H1 (cell line): ENCODE results near the gene NARS2. TPM values are rescaled to one million over a fixed set of nuclear protein-coding genes. Genes with fewer than 3 reads are reported as not detected.

Source experiments
- CTCF ChIA-PET: fragments of 300-600 bp; sonication (Branson Sonifier 250); formaldehyde crosslinking; loops from one replicate; lab custom pipeline; 2021; ENCODE audit not compliant: partially characterized antibody; lab: Charles Lee
- POLR2A ChIA-PET: fragments of 300-600 bp; sonication (Branson Sonifier 250); formaldehyde crosslinking; loops from one replicate; lab custom pipeline; 2021; ENCODE audit warnings: inconsistent platforms; ENCODE audit not compliant: partially characterized antibody; lab: Charles Lee
- DNase-seq, 2 experiments: peaks; one replicate each; pipeline versions ENCODE4 v3.0.0 to v3.0.0-alpha.2; 2010 to 2022; ENCODE audit warnings: low spot score in 2 of 2, low read depth in 1 of 2, mixed read lengths in 1 of 2
- FAIRE-seq: peaks from 2 replicates; lab custom pipeline; 2011; peaks lifted over from hg19 to GRCh38; lab: Jason Lieb, UNC
- H2AFZ ChIP-seq: 2 replicates; pipeline ENCODE4 v1.8.1; 2012; ENCODE audit warnings: low read length, inconsistent platforms
- H2AK5ac ChIP-seq: 2 replicates; pipeline ENCODE4 v1.6.1; 2013; ENCODE audit warnings: low read depth, low read length
- H2BK120ac ChIP-seq: replicated peaks from 2 replicates; pipeline ENCODE3; 2013; ENCODE audit warnings: low read depth, low read length, inconsistent platforms
- H2BK12ac ChIP-seq: 2 replicates; pipeline ENCODE4 v1.6.1; 2013; ENCODE audit warnings: low read depth, low read length
- H2BK15ac ChIP-seq: 2 replicates; pipeline ENCODE4 v1.6.1; 2013; ENCODE audit warnings: low read length
- H2BK20ac ChIP-seq: 2 replicates; pipeline ENCODE4 v1.6.1; 2013; ENCODE audit warnings: low read length
- H2BK5ac ChIP-seq: 2 replicates; pipeline ENCODE4 v1.6.1; 2013; ENCODE audit warnings: low read depth, low read length
- H3K14ac ChIP-seq: 2 replicates; pipeline ENCODE4 v1.6.1; 2013; ENCODE audit warnings: inconsistent platforms; ENCODE audit not compliant: insufficient read length
- H3K18ac ChIP-seq: 2 replicates; pipeline ENCODE4 v1.6.1; 2013; ENCODE audit warnings: low read length; ENCODE audit errors: extremely low read depth
- H3K23ac ChIP-seq: 2 replicates; pipeline ENCODE4 v1.6.1; 2013; ENCODE audit warnings: inconsistent platforms; ENCODE audit not compliant: insufficient read length
- H3K23me2 ChIP-seq: 2 replicates; pipeline ENCODE4 v1.6.1; 2013; ENCODE audit warnings: low read depth, low read length
- H3K27ac ChIP-seq: 2 replicates; pipeline ENCODE4 v1.6.1; 2011; ENCODE audit warnings: low read depth, low read length, inconsistent platforms
- H3K27me3 ChIP-seq, 4 experiments: replicated peaks in 1 of 4; 1 replicate in 1 of 4; 2 replicates in 3 of 4; pipeline versions ENCODE4 v1.6.1 to v1.8.1; 2011 to 2013; ENCODE audit warnings: low read length in 3 of 4, mild to moderate bottlenecking in 3 of 4, inconsistent platforms in 2 of 4, mixed read lengths in 2 of 4, moderate library complexity in 1 of 4; ENCODE audit not compliant: control insufficient read depth in 3 of 4, insufficient read depth in 3 of 4; ENCODE audit errors: extremely low read depth in 1 of 4
- H3K36me3 ChIP-seq, 4 experiments: 2 replicates each; pipeline versions ENCODE4 v1.6.1 to v1.8.1; 2011 to 2013; ENCODE audit warnings: mild to moderate bottlenecking in 4 of 4, low read length in 3 of 4, moderate library complexity in 2 of 4, control low read depth in 1 of 4, inconsistent platforms in 1 of 4; ENCODE audit not compliant: insufficient read depth in 4 of 4, control insufficient read depth in 2 of 4
- H3K4ac ChIP-seq: replicated peaks from 2 replicates; pipeline ENCODE3; 2013; ENCODE audit warnings: low read length, low read depth, mixed read lengths, inconsistent platforms; ENCODE audit not compliant: insufficient read length
- H3K4me1 ChIP-seq, 4 experiments: replicated peaks in 1 of 4; 1 replicate in 1 of 4; 2 replicates in 3 of 4; pipeline versions ENCODE4 v1.6.1 to v1.8.1; 2011 to 2013; ENCODE audit warnings: low read length in 3 of 4, inconsistent platforms in 2 of 4, mixed read lengths in 1 of 4; ENCODE audit not compliant: insufficient read depth in 4 of 4, control insufficient read depth in 3 of 4
- H3K4me2 ChIP-seq, 2 experiments: 2 replicates each; pipeline versions ENCODE4 v1.6.1 to v1.8.1; 2011 to 2013; ENCODE audit warnings: low read depth in 2 of 2, low read length in 2 of 2, control low read depth in 1 of 2, inconsistent platforms in 1 of 2, mild to moderate bottlenecking in 1 of 2; ENCODE audit not compliant: insufficient read depth in 1 of 2
- H3K4me3 ChIP-seq, 4 experiments: fragments of 200-600, 300-600 bp in 1 of 4; sonication (generic), shearing (Covaris generic), sonication (Bioruptor Twin) in 1 of 4; 2 replicates each; pipeline versions ENCODE4 v1.5.1 to v1.8.1; 2011 to 2016; ENCODE audit warnings: low read length in 4 of 4, low read depth in 3 of 4, control low read depth in 2 of 4, inconsistent platforms in 2 of 4, mild to moderate bottlenecking in 2 of 4, mixed read lengths in 1 of 4, moderate library complexity in 1 of 4; ENCODE audit not compliant: insufficient read depth in 2 of 4; ENCODE audit errors: extremely low read depth in 1 of 4
- H3K56ac ChIP-seq: replicated peaks from 2 replicates; pipeline ENCODE3; 2013; ENCODE audit warnings: low read depth, mild to moderate bottlenecking, mixed read lengths, low read length, inconsistent platforms; ENCODE audit not compliant: insufficient read length
- H3K79me1 ChIP-seq: 2 replicates; pipeline ENCODE4 v1.6.1; 2013; ENCODE audit warnings: low read depth, low read length, control low read depth
- H3K79me2 ChIP-seq, 2 experiments: 2 replicates each; pipeline versions ENCODE4 v1.6.1 to v1.8.1; 2012 to 2013; ENCODE audit warnings: low read length in 2 of 2, mild to moderate bottlenecking in 2 of 2, inconsistent platforms in 1 of 2; ENCODE audit not compliant: insufficient read depth in 2 of 2, control insufficient read depth in 1 of 2
- H3K9ac ChIP-seq, 4 experiments: replicated peaks in 1 of 4; 1 replicate in 1 of 4; 2 replicates in 3 of 4; pipeline versions ENCODE4 v1.6.1 to v1.8.1; 2011 to 2013; ENCODE audit warnings: low read depth in 3 of 4, low read length in 3 of 4, control low read depth in 2 of 4, mild to moderate bottlenecking in 2 of 4, moderate library complexity in 2 of 4, inconsistent platforms in 1 of 4; ENCODE audit errors: extremely low read depth in 1 of 4
- H3K9me3 ChIP-seq, 2 experiments: 2 replicates each; pipeline versions ENCODE4 v1.6.1 to v1.8.1; 2012 to 2013; ENCODE audit warnings: mild to moderate bottlenecking in 2 of 2, moderate library complexity in 2 of 2, control low read depth in 1 of 2, inconsistent platforms in 1 of 2, low read depth in 1 of 2, low read length in 1 of 2, mixed read lengths in 1 of 2; ENCODE audit not compliant: insufficient read depth in 2 of 2
- H4K20me1 ChIP-seq, 2 experiments: replicated peaks in 1 of 2; 2 replicates each; pipeline versions ENCODE3 to v1.8.1; 2011 to 2013; ENCODE audit warnings: inconsistent platforms in 2 of 2, low read length in 2 of 2, mild to moderate bottlenecking in 1 of 2; ENCODE audit not compliant: insufficient read depth in 2 of 2, control insufficient read depth in 1 of 2
- H4K5ac ChIP-seq: 2 replicates; pipeline ENCODE4 v1.6.1; 2013; ENCODE audit warnings: low read length, low read depth, mixed read lengths, inconsistent platforms; ENCODE audit not compliant: insufficient read length
- H4K8ac ChIP-seq: 2 replicates; pipeline ENCODE4 v1.8.0; 2013; ENCODE audit warnings: mild to moderate bottlenecking, moderate library complexity, low read length, inconsistent platforms; ENCODE audit not compliant: insufficient read depth; ENCODE audit errors: extremely low read depth
- H4K91ac ChIP-seq: replicated peaks from 2 replicates; pipeline ENCODE3; 2013; ENCODE audit warnings: low read length, mixed read lengths, inconsistent platforms; ENCODE audit not compliant: insufficient read length
- CBX8 ChIP-seq: fragments of 300-800, 300-1000 bp; sonication (generic); IDR thresholded peaks from 2 replicates; pipeline ENCODE4 v1.7.1; 2016; ENCODE audit warnings: low read depth, low read length, borderline replicate concordance
- SIN3A ChIP-seq, 2 experiments: IDR thresholded peaks in 1 of 2; conservative IDR thresholded peaks in 1 of 2; 2 replicates each; pipeline ENCODE4 v1.6.1; 2011 to 2012; ENCODE audit warnings: low read length in 2 of 2, improper control_type of control experiment in 1 of 2, low read depth in 1 of 2, mild to moderate bottlenecking in 1 of 2
- SIRT6 ChIP-seq: IDR thresholded peaks from one replicate; pipeline ENCODE4 v1.7.1; 2012; ENCODE audit warnings: low read length, inconsistent platforms
- TBP ChIP-seq: IDR thresholded peaks from 2 replicates; pipeline ENCODE4 v1.6.1; 2011; ENCODE audit warnings: low read depth, low read length, improper control_type of control experiment
- TEAD4 ChIP-seq: IDR thresholded peaks from 2 replicates; pipeline ENCODE4 v1.6.1; 2012; ENCODE audit warnings: low read depth, low read length, inconsistent platforms, mixed read lengths
- polyA plus RNA-seq, 7 experiments: library from polyadenylated mRNA; depleted of rRNA in 3 of 7; stranded (reverse) in 5 of 7; unstranded in 2 of 7; fragments of >200 nt in 5 of 7; fragments of 200-250 nt in 2 of 7; gene quantifications; 1 replicate in 5 of 7; 2 replicates in 1 of 7; 4 replicates in 1 of 7; pipeline versions ENCODE4 v1.2.1 to v1.2.3, GENCODE V29; 2011 to 2013; ENCODE audit warnings: missing spikeins in 2 of 7, mixed read lengths in 2 of 7
- total RNA-seq: library from RNA; stranded (reverse); fragmentation: NEBNext Ultra II Directional; extraction: Animal tissue kit (Norgen Biotek cat#: 25700); gene quantifications from 2 replicates; pipeline ENCODE4 v1.2.1, GENCODE V29; 2021

The NARS2 gene
- total and polyA plus RNA-seq, 2 of the 8 experiments (the other 6 are each of a cell fraction or from before 2014, with no cell fraction given), result 26.2 to 51.6 TPM

DNA sequence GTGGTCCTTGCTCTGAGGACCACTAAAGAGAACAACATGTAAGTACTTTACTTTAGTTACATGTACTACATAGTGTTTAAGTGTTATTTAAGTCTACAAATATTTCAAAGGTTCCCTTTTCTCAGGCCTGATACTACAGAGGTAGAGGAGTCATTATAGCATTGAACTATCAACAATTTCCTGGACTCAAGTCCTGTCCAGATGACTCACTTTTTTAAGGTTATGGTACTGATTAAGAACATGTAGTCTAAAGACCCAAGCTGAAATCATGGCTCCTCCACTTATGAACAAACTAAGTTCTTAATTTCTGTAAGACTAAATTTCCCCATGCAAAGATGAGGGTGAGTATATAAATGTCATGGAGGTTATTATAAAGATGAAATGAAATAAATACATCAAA, 74.7 kb downstream of the NARS2 start:
- Histone ChIP-seq H3K27me3 (no peaks in the 10 kb centered on the region), H3K9me3 (no peaks in the 10 kb centered on the region), H4K8ac (no peak overlapping the region), H3K79me2 (peaks cover 0 to 8% of the 10 kb centered on the region in 2 experiments; a peak in 2 of 4 replicates), H3K36me3 (no peaks in the 10 kb centered on the region), H3K4ac (no peak overlapping the region), H3K9ac (no peak overlapping the region), H2AK5ac (no peak overlapping the region), H3K18ac (no peak overlapping the region), H3K23ac (no peak overlapping the region), H4K20me1 (no peaks in the 10 kb centered on the region), H3K14ac (no peak overlapping the region), H3K4me3 (no peak overlapping the region), H2BK15ac (no peak overlapping the region), H3K27ac (no peak overlapping the region), H4K5ac (no peak overlapping the region), H2BK12ac (no peak overlapping the region), H2BK20ac (no peak overlapping the region), H2AFZ (no peak overlapping the region), H3K23me2 (no peaks in the 10 kb centered on the region), H3K4me2 (no peak overlapping the region), H2BK5ac (no peak overlapping the region), H2BK120ac (no peak overlapping the region), H3K4me1 (peaks cover 0 to 7% (median 2%) of the 10 kb centered on the region in 4 experiments; a peak in 1 of 7 replicates), H4K91ac (no peak overlapping the region), H3K79me1 (no peaks in the 10 kb centered on the region; the same call in 1 of the 2 replicates), H3K56ac (no peak overlapping the region)
- FAIRE-seq (no peak), DNase-seq (no peak)
- ChIA-PET POLR2A (no interaction called here), CTCF (interaction anchor here (1.8 kb wide), 1 partner anchor 64 kb away, joined by 8 read pairs; no protein-coding TSS in a partner anchor)
- TF ChIP-seq CBX8, result no peak
- no peak for TF ChIP-seq SIN3A (conservative IDR thresholded peaks at IDR 0.05 in 1 of 2, IDR thresholded peaks at IDR 0.05 in 1 of 2; ENCODE audit: low read depth in 1 of 2, low read length in 2 of 2)
- TF ChIP-seq TBP, result no peak
- no peak for TF ChIP-seq TEAD4
- TF ChIP-seq SIRT6, result no peak
